Measurements from ENCODE around the gene SLC16A1.
"Not testable (repeated sequence)": the region's sequence is repeated elsewhere in the genome, so short reads cannot be mapped to it uniquely, and the experiment has no call there.

SLC16A1 gene, protein sequence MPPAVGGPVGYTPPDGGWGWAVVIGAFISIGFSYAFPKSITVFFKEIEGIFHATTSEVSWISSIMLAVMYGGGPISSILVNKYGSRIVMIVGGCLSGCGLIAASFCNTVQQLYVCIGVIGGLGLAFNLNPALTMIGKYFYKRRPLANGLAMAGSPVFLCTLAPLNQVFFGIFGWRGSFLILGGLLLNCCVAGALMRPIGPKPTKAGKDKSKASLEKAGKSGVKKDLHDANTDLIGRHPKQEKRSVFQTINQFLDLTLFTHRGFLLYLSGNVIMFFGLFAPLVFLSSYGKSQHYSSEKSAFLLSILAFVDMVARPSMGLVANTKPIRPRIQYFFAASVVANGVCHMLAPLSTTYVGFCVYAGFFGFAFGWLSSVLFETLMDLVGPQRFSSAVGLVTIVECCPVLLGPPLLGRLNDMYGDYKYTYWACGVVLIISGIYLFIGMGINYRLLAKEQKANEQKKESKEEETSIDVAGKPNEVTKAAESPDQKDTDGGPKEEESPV

DNA sequence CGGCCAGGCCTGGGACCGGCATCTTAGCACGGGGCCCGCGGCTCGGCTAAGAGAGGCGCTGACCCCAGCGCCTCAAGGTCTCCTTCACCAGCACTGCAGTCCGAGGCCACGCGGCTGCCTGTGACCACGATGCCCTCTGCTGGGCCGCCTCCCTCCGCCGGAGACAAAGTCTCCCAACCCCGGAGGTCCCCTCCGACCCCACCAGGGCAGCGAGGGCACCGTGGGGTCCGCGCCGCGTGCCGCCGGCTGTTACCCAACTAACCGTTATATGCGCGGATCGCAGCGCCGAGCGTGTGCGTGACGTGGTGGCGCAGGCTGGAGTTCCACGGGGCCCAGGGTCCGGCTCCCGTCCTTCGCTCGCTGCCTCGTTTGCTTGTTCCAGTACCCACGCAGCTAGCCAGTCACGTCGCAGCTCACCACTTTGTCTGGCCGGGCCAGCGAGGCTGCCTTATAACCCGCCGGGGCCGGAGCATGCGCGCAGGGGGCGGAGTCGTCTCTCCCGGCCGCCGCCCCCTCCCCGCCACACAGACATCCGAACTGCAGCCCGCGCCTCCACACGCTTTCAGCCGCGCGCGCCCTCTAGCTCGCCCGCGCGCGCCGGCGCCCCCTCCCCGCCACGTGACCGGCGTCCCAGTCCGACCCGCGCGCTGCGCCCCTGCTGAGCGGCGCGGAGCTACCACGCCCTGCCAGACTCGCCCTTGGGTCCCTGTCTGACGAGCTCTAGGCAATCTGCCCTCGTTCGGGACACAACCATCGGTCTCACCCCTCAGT is at the start of gene SLC16A1:
TSS of gene SLC16A1 (minus strand) at position 424 of the 771 bp plus-strand sequence. CDS start 26,888 bp downstream, outside the sequence.
- DNase-seq (ENCODE audit: low read depth in 2 of 2): peak; percentile 86 to 90

DNA sequence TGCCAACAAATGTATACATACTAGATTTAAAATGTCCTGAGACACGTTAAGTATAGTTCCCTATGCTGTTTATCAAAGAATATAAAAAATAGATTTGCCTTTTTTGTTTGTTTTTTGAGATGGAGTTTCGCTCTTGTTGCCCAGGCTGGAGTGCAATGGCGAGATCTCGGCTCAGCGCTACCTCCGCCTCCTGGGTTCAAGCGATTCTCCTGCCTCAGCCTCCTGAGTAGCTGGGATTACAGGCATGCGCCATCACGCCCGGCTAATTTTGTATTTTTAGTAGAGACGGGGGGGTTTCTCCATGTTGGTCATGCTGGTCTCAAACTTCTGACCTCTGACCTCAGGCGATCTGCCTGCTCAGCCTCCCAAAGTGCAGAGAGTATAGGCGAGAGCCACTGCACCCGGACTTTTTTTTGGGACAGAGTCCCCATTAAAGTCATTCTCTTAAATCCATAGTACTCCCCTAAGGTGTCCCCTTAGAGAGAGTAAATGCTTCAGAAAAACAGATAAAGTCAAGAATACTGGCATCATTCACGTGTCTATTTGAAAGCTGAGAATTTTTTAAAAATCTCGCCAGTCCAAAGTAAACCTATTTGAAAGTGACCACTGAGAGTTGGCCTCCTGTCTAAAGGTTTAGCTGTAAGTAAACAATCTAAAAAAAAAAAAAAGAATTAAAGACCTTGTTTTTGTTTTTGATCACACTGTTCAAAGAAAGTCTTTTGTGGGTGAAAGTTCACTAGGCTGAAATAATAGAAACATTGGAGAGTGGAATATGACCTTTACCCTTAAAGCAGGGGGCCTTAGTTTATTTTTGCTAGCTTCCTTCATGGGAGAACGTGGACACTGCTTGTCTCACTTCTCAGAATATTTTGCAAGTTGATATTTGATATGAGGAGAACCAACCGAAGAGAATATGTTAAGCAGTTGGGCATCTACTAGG is 48.0 kb upstream of the SLC16A1 start:
- no peak for DNase-seq (ENCODE audit: low read depth in 2 of 2)

DNA sequence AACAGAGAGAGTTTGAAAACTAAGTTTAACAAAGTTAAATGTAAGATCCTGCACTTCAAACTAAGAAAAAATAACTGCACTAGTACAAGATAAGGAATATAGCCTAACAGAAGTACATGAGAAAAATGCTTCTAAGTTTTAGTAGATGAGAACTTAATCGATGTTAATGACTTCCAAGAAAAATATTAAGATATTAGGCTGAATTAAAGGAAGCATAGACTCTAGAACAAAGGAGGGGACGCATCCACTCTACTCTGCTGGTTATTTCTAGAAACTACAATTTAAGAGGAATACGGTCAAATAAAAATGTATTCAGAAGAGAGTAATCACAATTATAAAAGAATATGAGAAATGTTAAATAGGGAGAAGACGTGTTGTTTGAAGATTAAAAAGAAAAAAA is 46.3 kb upstream of the SLC16A1 start:
- no peak for DNase-seq (ENCODE audit: low read depth in 2 of 2)

DNA sequence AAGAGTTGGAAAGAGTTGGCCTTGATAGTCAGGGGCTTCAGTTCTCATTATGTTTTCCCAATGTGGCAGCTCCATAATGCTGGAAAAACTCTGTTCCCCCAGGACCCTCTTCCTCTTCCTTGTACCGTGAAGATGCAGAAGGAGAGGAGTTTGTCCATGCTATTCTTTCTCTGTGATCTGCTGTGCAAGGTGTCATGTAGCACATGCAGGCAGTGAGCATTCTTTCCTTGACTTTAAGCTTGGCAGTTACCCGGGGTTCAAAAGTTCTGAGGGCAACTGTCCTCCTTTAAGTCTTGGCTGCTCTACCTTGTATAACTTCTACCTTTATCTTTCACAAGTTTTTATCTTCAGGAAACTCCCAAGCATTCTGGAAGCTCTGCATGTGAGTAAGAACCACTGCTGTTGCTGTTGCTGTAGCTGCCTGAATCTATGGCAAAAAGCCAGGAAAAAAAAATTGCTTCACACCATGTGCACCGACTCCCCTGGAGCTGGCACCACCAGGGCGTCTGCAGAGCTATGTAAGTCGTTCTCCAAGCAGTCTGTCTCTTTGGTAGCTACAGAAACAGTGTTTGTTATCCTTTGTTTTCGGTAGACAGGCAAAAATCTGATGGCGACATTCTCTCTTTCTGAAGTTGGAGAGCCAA is 42.7 kb upstream of the SLC16A1 start:
- no peak for DNase-seq (ENCODE audit: low read depth in 2 of 2)

DNA sequence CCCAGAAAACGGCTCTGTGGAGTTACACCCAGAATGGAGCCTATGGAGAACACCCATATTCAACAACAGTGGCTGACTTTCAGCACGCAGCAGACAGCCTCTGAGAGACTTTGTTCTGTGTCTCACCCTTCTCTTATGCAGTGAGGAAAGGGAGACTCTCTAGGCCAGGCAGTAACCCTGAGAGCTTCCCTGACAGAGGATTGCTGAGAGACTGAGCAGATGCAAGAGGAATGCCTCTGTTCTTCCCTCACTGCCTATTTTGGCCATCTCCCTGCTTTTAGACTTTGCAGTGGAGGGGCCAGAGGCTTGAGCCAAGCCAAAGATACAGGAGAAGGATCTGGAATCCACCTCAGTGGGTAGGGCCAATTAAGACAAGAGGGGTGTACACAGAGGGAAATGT is 41.8 kb upstream of the SLC16A1 start:
- DNase-seq (ENCODE audit: low read depth in 2 of 2): no peak

DNA sequence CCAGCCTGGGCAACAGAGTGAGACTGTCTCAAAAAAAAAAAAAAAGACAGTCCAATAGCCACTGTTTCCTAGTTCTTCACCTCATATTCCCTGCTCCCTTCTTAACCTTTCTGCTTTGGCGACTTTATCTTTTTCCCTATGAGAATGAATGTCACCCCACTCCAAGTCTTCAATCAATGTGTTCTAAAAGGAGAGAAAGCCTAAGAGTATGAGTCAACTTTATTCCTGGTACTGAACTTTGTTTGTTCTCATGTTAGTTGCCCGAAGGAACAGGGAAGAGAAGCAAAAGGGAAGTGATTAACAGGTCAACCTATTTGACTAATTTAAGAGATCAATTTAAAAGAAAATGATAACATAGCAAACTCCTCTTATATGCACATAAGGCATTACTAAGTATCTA is 39.9 kb upstream of the SLC16A1 start:
- DNase-seq (ENCODE audit: low read depth in 2 of 2): no peak

DNA sequence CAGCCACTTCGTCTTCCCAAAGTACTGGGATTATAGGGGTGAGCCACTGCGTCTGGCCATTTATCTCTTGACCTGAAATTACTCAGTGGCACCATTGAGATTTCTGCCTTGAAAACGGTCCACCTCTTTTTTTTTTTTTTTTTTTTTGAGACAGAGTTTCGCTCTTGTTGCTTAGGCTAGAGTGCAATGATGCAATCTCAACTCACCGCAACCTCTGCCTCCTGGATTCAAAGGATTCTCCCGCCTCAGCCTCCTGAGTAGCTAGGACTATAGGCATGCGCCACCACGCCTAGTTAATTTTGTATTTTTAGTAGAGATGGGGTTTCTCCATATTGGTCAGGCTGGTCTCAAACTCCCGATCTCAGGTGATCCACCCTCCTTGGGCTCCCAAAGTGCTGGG is 39.0 kb upstream of the SLC16A1 start:
- DNase-seq (ENCODE audit: low read depth in 2 of 2): not testable (repeated sequence)

DNA sequence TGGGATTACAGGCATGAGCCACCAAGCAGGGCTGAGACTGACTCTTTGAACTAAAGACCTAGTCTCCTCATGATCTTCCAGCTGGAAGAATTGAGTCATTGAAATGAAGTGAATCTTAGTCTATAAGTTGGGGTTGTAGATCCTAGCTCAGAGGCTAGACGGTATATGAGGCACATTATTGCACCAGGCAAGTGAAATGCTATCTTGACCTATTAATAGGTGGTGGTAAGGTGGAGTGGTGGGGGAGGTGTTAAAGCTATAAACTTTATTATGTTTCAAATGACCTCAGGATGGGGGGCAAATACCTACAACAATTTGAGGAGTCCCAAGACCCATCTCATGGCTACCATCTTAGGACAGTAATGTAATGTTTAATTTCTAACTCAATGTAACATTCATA is 36.8 kb upstream of the SLC16A1 start:
- no peak for DNase-seq (ENCODE audit: low read depth in 2 of 2)

DNA sequence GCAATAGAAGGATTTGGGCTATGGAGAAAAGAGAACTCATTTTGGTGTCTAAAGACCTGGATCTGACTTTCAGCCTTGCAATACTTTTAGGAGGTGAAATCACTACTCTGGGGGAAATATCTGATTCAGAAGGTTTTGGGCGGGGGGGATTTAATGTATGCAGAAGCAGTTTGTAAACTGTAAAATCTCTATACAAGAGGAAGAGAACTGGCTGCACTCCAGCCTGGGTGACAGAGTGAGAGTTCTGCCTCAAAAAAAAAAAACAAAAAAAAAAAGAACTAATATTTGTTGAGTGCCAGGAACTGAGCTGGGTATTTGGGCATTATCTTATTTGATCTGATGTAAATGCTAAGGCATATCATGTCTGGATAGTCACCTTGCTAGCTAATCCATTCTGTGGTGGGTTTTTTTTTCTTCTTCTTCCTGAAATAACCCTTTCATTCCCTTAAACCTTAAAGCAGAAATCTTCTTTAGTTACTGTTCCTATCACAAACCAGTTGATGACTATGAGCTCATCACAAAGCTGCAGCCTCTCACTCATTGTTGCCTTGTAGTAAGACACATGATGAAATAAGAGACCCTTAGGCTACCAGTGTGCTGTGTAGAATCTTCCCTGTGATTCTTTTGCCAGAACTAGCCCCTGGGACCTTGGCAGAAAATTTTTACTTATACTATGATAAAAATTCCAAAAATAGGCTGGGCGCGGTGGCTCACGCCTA is 35.6 kb upstream of the SLC16A1 start:
- no peak for DNase-seq (ENCODE audit: low read depth in 2 of 2)

DNA sequence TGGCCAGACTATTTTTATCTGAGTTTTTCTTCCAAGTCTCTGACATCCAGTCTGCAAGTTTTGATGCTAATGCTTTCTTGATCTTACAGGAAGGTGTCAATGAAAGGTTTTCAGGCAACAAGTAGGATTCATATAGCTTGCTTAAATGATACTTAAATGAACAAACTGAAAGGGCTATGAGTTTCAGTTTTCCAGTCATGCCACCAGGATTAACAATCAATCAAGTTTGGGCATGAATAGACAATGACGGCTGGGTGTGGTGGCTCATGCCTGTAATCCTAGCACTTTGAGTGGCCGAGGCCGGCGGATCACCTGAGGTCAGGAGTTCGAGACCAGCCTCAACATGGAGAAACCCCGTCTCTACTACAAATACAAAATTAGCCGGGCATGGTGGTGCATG is 34.3 kb upstream of the SLC16A1 start:
- DNase-seq (ENCODE audit: low read depth in 2 of 2): no peak

DNA sequence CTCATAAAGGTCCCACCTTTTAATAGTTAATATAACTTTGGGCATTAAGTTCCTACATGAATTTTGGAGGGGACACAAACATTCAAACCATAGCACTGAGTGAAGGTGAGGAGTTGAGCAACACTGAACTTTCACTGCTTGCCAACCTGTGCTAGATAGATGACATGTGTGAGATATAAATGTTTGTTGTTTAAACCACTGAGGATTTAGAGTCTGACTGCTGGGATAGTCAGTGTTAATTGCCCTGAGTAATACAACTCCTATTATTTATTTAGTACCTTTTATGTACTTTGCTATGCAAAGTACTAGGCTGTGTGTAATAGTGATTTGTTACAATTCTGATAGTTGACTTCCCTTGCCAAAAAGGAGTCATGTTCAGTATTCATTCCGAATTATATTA is 32.4 kb upstream of the SLC16A1 start:
- no peak for DNase-seq (ENCODE audit: low read depth in 2 of 2)

DNA sequence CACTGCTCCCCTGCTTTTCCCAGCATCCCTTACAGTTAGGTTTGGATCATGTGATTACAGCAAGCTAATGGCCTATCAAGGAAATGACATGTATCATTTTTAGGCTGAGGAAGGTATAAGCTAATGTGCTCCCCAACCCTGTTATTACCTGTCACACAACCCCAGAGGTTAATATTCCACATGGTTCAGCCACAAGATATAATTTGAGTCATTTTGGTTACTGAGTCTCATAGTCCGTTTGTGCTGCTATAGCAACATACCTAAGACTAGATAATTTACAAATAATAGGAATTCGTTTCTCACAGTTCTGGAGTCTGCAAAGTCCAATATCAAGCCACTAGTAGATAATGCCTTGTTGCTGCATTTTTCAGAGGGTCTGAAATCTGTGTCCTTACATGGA is 29.1 kb upstream of the SLC16A1 start:
- no peak for DNase-seq (ENCODE audit: low read depth in 2 of 2)

DNA sequence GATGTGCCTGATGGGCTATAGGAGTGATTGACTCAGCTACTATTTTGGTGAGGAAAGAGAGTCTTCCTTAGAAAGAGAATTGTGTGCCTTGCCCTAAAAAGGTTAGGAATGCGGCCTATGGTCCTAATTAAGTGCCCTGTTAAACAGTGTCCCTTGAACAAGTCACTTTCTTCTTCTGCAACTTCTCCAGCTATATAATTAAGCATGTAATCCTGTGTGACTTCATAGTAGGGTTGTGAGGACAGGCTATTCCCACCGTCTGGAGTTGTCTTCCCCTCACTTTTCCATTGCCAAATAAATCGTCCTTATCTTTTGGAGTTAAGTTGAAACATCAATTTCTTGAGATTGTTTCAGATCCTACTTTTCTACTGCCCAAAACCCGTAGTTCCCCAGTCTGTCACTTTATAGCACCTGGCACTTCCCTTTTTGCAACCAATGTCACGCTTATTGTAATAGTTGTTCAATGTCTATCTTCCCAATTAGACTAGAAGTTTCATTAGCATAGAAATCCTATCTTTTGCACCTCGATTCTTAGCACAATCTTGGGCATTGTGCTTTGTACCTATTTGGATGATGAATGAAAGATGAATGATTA is 27.6 kb upstream of the SLC16A1 start:
- no peak for DNase-seq (ENCODE audit: low read depth in 2 of 2)

DNA sequence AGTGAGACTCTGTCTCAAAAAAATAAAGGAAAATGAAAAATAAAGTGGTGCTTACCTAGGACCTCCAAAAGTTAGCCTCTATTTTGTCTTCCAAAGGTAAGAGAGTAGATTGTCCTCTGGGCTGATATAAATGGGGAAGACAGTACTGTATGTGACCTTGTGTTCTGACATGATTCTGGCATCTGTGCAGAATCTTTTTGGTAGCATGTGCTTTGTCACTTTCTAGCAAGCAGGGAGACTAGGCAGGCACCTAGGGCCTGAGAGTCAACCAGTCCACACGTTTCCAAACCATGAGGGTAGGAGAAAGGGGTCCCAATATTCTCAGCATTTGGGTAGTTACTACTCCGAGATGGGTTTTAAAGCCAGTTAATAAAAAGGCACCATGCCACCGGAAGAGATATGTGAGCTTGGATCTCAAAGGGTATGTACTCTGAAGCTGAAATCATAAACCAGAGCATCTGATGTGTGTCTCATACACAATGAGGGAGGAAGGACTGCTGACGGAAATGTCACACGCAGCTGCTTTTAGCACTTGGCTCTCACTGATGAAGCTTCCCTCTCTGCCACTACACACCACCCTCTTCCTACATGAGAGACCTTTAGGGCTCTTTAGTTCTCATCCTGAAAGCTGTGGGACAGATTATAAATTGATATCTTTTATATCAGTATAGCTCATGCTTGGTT is 27.0 kb upstream of the SLC16A1 start:
- DNase-seq (ENCODE audit: low read depth in 2 of 2): no peak

DNA sequence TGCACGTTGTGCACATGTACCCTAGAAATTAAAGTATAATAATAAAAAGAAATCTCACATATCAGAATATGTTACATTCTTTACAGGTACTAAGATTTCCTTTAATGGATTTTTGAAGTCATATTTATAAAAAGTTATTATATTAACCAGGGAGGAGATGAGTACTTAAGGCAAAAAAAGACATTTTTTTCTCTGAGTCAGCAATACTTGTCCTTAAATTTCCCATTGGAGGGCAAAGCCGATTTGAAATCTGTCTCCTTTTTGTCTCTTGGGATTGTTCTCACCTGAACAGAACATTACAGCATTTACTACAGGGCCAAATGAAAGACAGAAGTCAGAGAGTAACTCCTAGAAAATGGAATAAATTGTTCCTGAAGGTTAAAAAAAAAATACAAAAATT is 26.3 kb upstream of the SLC16A1 start:
- DNase-seq (ENCODE audit: low read depth in 2 of 2): no peak

DNA sequence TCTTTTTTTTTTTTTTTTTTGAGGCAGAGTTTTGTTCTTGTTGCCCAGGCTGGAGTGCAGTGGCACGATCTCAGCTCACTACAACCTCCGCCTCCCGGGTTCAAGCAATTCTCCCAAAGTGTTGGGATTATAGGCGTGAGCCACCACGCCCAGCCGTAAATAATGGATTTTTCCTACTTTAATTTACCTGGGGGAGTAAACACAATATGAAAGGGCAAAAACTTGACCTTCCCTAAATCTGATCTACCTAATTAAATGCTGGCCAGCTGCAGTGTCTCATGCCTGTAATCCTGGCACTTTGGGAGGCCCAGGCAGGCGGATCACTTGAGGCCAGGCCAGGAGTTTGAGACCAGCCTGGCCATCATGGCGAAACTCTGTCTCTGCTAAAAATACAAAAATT is 25.8 kb upstream of the SLC16A1 start:
- not testable (repeated sequence) for DNase-seq (ENCODE audit: low read depth in 2 of 2)

DNA sequence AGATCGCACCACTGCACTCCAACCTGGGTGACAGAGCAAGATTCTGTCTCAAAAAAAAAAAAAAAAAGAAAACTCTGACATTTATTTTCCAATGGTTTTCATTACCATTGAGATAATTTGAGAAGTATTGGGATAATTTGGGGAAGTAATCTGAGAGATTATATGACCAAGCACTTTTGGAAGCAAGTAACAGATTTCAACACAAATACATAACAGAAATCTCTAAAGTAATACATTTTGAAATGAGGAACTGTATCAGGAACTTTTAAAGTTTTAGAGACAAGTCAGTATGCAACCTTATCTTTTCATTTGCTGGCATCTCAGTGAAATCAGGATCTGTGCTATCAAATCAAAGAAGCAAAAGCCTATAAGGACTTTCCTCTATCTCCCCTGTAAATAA is 25.4 kb upstream of the SLC16A1 start:
- DNase-seq (ENCODE audit: low read depth in 2 of 2): no peak

DNA sequence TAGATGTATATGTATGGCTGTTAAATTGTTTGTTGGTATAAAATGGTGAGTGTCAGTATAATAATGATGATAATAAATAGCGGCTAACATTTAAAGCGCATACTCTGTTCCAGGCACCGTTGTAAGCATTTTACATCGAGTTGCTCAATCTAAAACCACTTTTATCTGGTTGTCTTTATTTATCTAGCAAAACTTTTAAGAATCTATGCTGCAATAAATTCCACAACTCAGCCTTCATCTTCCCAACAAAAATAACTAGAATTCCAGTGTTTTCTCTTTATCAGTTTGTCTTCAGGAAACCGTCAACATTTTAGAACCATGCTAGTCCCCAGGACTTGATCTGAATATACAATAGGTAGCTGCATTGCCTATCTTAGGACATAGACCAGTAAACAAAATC is 19.3 kb upstream of the SLC16A1 start:
- no peak for DNase-seq (ENCODE audit: low read depth in 2 of 2)

DNA sequence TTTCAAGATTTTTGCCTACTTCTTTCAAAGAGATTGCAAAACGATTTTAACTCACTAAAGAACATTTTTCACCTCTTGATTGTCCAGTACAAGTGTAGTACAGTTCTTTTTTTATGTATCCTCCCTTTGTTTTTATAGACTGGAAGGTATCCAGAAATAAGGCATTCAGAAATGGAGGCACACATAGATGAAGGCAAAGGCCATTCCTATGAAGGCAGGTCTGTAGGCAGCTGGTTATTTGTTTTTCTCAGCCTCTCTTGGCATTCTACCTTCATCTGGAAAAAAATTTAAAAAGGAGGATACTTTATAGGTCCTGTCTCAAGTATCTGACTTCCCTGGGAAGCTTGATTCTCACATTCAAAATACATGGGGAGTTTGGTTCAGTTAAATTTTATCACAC is 18.6 kb upstream of the SLC16A1 start:
- DNase-seq (ENCODE audit: low read depth in 2 of 2): no peak

DNA sequence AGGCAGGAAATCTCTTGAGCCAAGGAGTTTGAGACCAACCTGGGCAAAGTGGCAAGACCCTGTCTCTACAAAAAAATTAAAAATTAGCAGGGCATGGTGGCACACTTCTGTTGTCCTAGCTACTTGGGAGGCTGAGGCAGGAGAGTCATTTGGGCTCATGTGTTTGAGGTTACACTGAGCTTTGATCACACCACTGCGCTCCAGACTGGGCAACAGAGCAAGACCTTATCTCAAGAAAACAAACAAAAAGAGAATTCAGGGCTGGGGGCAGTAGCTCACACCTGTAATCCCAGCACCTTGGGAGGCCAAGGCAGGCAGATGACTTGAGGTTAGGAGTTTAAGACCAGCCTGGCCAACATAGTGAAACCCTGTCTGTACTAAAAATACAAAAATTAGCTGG is 17.8 kb upstream of the SLC16A1 start:
- no peak for DNase-seq (ENCODE audit: low read depth in 2 of 2)

All from stimulated activated CD4-positive, alpha-beta T cell treated with anti-CD3 and anti-CD28 coated beads, Interleukin-12 subunit alpha, Interleukin-12 subunit beta, amount 100 ng/mL, for 24 hours (primary cell).